ENCODE results near the gene PRUNE2. TPM values are rescaled to one million over a fixed set of nuclear protein-coding genes. Genes with fewer than 3 reads are reported as not detected.

The PRUNE2 gene
- total RNA-seq, 1 experiment from 2014 or later: 0.59 TPM

DNA sequence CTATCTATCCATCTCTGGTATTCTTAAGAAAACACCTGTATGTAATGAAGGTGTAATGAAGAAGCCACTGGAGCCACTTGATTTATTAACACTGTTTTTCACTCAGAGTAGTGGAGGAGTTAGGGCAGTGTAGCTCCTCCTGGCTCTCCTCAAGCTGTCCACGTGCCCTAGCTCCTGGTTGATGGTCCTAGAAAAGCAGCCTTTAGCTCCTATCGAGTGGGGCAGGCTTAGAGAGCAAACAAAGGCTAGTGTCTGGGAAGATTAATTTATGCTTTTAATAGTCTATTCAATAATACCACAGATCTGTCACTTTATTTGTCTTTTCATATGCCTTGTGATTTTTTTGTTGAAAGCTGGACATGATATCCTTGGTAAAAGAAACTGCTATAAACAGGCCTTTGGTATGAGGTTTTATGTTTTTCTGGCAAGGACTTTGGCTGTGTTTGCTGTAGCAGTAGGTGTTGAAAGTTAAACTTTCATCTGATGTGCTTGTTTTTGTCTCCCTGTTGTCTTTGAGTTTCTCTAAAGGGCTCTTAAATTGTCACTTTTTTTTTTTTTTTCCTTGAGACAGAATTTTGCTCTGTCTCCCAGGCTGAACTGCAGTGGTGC is 305.8 kb downstream of the PRUNE2 start:
- ChIA-PET RAD21 (ENCODE audit: low non-redundant PET in 1 of 2, low total read pairs in 2 of 2, uncharacterized antibody in 2 of 2, unreplicated experiment in 2 of 2) (no interaction called here), POLR2A (no interaction called here), CTCF (no interaction called here)
- H3K27me3 ChIP-seq (ENCODE audit: insufficient read depth, low read length): 0 out of 2 replicates have a peak, but pooled peaks cover 3% of the 10 kb centered on the region
- H3K36me3 ChIP-seq (ENCODE audit: control insufficient read depth in 1 of 2, insufficient read depth in 2 of 2, low read length in 2 of 2): no peaks in the 10 kb centered on the region
- H3K9me3 ChIP-seq (ENCODE audit: control insufficient read depth in 1 of 2, insufficient read depth in 1 of 2, low read depth in 1 of 2, low read length in 2 of 2): no peaks in the 10 kb centered on the region
- no peak overlapping the region for H3K4me3 ChIP-seq (replicated peaks in 1 of 2; ENCODE audit: low read depth in 1 of 2, low read length in 2 of 2)
- no peak overlapping the region for H2AFZ ChIP-seq (ENCODE audit: low read depth, low read length, poor library complexity, severe bottlenecking)
- H4K20me1 ChIP-seq (ENCODE audit: insufficient read depth): no peaks in the 10 kb centered on the region
- H3K9ac ChIP-seq (ENCODE audit: low read length): no peak overlapping the region
- H3K27ac ChIP-seq (ENCODE audit: low read depth, low read length): no peak overlapping the region
- H3K4me2 ChIP-seq (ENCODE audit: low read length): no peak overlapping the region
- H3K4me1 ChIP-seq (ENCODE audit: control insufficient read depth in 1 of 2, insufficient read depth in 2 of 2, low read length in 2 of 2): peaks cover 9 to 11% of the 10 kb centered on the region in 2 experiments; a peak in 3 of 4 replicates
- TF ChIP-seq CTCF (IDR thresholded peaks at IDR 0.05 in 2 of 3, conservative IDR thresholded peaks at IDR 0.05 in 1 of 3; ENCODE audit: borderline replicate concordance in 1 of 3, insufficient read depth in 1 of 3, low read depth in 2 of 3, low read length in 2 of 3) (no peak), RAD21 (IDR thresholded peaks at IDR 0.05; ENCODE audit: low read depth) (no peak), JUND (IDR thresholded peaks at IDR 0.05) (no peak), CBX3 (IDR thresholded peaks at IDR 0.05; ENCODE audit: low read depth) (no peak), ATF3 (IDR thresholded peaks at IDR 0.05) (no peak), ZFX (IDR thresholded peaks at IDR 0.05) (no peak), EGR1 (IDR thresholded peaks at IDR 0.05; ENCODE audit: low read depth) (no peak), EZH2phosphoT487 (IDR thresholded peaks at IDR 0.05; ENCODE audit: borderline replicate concordance) (no peak), YY1 (IDR thresholded peaks at IDR 0.05; ENCODE audit: extremely low read depth, insufficient replicate concordance, low read depth, low read length) (no peak), SIN3A (IDR thresholded peaks at IDR 0.05; ENCODE audit: low read depth) (no peak), ELF1 (IDR thresholded peaks at IDR 0.05; ENCODE audit: borderline replicate concordance, low read depth) (no peak)
- TF ChIP-seq, protein P1, sequence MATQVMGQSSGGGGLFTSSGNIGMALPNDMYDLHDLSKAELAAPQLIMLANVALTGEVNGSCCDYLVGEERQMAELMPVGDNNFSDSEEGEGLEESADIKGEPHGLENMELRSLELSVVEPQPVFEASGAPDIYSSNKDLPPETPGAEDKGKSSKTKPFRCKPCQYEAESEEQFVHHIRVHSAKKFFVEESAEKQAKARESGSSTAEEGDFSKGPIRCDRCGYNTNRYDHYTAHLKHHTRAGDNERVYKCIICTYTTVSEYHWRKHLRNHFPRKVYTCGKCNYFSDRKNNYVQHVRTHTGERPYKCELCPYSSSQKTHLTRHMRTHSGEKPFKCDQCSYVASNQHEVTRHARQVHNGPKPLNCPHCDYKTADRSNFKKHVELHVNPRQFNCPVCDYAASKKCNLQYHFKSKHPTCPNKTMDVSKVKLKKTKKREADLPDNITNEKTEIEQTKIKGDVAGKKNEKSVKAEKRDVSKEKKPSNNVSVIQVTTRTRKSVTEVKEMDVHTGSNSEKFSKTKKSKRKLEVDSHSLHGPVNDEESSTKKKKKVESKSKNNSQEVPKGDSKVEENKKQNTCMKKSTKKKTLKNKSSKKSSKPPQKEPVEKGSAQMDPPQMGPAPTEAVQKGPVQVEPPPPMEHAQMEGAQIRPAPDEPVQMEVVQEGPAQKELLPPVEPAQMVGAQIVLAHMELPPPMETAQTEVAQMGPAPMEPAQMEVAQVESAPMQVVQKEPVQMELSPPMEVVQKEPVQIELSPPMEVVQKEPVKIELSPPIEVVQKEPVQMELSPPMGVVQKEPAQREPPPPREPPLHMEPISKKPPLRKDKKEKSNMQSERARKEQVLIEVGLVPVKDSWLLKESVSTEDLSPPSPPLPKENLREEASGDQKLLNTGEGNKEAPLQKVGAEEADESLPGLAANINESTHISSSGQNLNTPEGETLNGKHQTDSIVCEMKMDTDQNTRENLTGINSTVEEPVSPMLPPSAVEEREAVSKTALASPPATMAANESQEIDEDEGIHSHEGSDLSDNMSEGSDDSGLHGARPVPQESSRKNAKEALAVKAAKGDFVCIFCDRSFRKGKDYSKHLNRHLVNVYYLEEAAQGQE (IDR thresholded peaks at IDR 0.05; ENCODE audit: low read depth): no peak
- TF ChIP-seq, protein P2, sequence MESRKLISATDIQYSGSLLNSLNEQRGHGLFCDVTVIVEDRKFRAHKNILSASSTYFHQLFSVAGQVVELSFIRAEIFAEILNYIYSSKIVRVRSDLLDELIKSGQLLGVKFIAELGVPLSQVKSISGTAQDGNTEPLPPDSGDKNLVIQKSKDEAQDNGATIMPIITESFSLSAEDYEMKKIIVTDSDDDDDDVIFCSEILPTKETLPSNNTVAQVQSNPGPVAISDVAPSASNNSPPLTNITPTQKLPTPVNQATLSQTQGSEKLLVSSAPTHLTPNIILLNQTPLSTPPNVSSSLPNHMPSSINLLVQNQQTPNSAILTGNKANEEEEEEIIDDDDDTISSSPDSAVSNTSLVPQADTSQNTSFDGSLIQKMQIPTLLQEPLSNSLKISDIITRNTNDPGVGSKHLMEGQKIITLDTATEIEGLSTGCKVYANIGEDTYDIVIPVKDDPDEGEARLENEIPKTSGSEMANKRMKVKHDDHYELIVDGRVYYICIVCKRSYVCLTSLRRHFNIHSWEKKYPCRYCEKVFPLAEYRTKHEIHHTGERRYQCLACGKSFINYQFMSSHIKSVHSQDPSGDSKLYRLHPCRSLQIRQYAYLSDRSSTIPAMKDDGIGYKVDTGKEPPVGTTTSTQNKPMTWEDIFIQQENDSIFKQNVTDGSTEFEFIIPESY (IDR thresholded peaks at IDR 0.05; ENCODE audit: extremely low read depth, insufficient replicate concordance, low read length): no peak
- TF ChIP-seq, protein P3, sequence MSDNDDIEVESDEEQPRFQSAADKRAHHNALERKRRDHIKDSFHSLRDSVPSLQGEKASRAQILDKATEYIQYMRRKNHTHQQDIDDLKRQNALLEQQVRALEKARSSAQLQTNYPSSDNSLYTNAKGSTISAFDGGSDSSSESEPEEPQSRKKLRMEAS (IDR thresholded peaks at IDR 0.05): no peak
- intact Hi-C loops (cut with micrococcal nuclease): no loop called here
- no peaks in the 10 kb centered on the region for H3K9me2 ChIP-seq (ENCODE audit: insufficient read depth)
- no TSS peak for BruUV-seq (replicated peaks)
- DNase-seq (ENCODE audit: low read depth, low spot score) (no peak), ATAC-seq (no peak)
- H3K79me2 ChIP-seq (ENCODE audit: insufficient read depth, low read length): no peaks in the 10 kb centered on the region

All from HCT116 (cell line).